GM19043 (cell line): ENCODE results near the gene RBM28.

Experiments
- ATAC-seq: cut with Tn5 transposase; IDR thresholded peaks from one replicate; pipeline ENCODE4 v1.9.1; 2021; ENCODE audit warnings: low read depth; ENCODE audit not compliant: unreplicated experiment

The RBM28 gene

DNA sequence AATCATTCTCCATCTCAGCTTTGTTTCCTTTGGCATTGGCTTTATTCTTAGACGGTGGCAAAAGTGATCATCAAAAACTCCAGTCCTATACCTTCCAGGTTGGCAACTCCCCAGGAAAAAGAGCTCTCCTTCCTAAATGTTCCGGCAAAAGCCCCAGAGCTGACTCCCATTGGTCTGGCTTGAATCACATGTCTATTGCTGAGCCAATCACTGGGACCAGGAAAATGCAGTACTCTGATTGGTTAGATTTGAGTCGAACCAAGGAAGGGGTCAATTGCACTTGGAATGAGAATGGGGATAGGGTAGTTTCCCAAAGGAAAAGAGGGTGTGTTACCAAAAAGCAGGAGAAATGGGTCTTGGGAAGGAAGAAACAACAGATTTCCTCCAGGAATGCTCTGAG lies 80.3 kb downstream of the RBM28 start:
- ATAC-seq = no peak

DNA sequence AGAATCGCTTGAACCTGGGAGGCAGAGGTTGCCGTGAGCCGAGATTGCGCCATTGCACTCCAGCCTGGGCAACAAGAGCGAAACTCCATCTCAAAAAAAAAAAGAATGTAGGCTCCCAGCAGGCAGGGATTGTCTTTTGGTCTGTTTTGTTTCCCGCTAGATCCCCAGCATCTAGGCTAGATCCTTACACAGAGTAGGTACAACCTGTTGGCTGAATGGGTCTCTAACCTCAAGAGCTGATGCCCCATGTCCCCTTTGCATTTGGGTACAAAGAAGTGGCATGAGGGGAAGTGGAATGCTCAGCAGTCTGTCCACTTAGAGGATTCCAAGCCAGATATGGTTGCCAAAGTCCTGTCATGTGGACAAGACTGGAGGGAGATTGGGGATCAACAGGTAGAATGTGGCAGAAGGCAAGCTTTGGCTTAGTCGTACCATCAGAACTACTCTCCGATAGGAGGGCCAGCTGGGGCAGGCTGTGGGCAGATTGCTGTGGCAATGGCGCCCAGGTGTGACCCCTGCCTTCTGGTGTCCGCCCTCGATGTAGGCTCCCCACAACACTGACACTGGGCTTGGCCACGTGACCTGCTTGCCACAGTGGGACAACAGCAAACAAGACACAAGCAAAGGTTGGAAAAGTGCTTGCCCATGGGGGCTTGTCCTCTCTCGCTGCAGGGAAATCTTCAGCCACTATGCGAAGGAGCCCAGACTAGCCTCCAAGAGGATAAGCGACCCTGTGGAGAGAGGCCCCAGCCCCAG lies 81.3 kb downstream of the RBM28 start:
- ATAC-seq = no peak

DNA sequence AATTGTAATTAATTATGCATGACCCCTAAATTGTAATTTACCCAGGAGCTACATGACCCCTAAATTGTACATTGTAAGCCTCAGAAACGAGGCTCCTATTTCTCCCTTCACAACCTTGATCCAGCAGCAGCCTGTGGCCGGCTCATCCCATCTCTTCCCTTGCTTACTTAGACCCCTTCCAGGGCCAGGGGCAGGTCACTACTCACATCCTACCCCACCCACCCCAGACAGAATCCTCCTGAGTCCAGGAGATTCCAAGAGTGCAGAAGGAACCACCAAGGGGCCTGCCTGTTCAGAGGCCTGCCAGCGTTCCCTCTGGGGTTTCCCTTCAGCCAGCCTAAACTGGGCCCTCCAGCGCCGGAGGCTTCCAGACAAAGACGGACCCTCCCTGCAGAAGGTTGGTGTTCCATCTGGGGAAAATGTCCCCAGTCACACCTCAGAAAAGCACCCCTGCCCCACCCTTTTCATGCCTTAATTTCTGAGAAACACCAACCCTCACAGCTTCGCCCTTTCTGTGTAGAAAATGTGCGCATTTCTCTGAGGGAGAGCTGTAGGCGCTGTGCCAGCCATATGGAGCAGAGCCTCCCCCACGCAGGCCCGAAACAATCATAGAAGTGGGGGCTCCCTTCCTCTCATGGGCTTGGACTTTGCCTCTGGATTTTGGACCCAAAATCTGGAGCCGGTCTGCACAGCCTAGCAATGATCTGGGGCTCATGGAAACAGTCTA lies 83.5 kb downstream of the RBM28 start:
- no peak for ATAC-seq

DNA sequence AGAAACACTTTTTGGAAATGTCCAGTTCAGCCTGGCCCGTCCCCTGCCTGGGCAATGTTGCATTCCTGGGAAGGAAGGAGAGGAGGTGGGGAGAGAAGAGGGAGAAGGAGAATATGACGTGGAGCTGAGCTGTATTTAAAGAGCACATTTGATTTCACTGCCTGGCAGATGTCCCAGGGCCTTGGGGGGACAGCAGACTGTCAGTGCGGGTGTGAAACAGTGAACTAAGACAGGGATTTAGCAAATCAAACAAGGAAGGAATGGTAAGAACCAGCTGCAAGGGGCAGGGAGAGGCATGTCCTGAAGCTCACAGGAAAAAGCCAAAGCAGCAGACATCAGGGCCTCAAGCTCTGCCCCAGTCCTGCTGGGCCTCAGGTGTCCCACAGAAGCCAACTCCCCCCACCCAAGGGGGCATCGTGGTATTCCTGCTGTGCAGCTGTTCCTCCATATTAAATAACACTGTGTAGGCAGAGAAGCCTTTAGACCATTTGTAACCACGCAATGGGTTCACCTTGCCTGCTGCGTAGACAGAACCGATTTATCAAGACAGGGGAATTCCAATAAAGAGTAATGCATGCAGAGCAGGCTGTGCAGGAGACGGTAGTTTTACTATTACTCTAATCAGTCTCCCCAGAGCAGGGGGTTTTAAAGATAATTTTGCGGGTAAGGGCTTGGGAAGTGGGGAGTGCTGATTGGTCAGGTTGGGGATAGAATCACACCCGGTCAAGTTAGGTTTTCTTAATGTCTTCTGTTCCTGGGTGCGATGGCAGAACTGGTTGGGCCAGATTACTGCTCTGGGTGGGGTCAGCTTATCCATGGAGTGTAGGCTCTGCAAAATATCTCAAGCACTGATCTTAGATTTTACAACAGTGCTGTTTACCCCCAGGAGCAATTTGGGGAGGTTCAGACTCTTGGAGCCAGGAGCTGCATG lies 84.3 kb downstream of the RBM28 start:
- ATAC-seq = no peak

DNA sequence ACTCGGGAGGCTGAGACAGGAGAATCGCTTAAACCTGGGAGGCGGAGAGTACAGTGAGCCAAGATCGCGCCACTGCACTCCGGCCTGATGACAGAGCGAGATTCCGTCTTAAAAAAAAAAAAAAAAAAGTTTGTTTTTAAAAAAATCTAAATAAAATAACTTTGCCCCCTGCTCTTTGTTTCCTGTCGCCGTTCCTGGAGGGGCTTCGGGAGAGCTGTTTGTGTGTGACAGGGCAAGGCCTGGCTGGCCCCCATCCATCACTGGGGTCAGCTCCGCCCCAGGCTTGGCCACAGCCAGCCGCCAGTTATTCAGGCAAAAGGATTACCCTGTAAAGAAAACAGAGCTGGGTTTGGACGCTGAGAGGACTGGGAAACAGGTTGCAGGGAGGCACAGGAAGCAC lies 86.2 kb downstream of the RBM28 start:
- no peak for ATAC-seq

DNA sequence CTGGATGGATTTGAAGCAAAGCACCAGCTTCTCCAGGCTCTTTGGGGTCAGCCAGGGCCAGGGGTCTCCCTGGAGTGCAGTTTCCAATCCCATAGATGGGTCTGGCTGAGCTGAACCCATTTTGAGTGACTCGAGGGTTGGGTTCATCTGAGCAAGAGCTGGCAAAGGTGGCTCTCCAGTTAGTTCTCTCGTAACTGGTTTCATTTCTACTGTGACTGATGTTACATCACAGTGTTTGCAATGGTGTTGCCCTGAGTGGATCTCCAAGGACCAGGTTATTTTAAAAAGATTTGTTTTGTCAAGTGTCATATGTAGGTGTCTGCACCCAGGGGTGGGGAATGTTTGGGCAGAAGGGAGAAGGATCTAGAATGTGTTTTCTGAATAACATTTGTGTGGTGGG lies 88.4 kb downstream of the RBM28 start:
- no peak for ATAC-seq

DNA sequence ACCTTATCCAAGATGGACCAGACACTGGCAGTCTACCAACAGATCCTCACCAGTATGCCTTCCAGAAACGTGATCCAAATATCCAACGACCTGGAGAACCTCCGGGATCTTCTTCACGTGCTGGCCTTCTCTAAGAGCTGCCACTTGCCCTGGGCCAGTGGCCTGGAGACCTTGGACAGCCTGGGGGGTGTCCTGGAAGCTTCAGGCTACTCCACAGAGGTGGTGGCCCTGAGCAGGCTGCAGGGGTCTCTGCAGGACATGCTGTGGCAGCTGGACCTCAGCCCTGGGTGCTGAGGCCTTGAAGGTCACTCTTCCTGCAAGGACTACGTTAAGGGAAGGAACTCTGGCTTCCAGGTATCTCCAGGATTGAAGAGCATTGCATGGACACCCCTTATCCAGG lies 89.2 kb downstream of the RBM28 start:
- ATAC-seq = no peak

DNA sequence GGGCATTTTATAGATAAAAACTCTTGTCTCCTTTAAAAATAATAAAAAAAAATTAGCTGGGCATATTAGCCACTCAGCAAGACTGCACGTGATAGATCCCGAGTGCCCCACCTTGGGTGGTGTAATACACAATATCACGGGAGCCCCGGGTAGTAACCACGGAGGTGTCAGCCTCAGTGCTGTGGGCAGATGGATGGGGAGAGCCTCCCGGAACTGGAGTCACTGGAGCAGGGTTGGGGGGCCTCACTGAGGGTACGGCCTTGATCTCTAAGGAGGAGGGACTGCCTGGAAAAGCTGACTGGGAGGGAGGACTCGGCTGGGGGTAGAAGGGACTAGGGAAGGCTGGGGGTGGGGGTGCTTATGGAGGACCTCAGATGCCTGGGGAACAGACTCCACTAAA lies 90.0 kb downstream of the RBM28 start:
- no peak for ATAC-seq

DNA sequence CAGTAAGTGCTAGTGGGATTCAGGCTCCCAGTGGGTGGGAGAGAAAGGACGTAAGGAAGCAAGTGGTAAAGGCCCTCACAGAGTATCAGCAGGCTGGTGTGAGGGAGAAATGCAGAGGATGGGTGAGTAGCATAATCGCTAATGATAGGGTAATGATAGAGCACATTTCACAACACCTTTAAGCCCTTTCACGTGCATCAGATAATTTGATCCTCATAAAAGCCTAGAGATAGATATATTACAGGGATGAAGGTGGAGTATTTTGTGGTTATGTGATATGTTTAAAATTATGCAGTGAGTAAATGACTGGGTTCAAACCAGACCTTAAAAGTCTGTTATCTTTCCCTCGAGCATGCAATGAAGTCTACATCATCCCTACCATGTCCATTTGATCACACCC lies 92.4 kb downstream of the RBM28 start:
- ATAC-seq = no peak
